CD4-positive, alpha-beta T cell (primary cell): ENCODE results near the gene LAMA2. TPM values are rescaled to one million over a fixed set of nuclear protein-coding genes. Genes with fewer than 3 reads are reported as not detected.

Source experiments
- ATAC-seq: fragments of 200-7000 bp; cut with Tn5 transposase; one replicate; pipeline ENCODE4 v1.10.0; 2022; ENCODE audit warnings: mild to moderate bottlenecking; ENCODE audit not compliant: poor library complexity
- CTCF ChIA-PET: fragments of 350-600 bp; sonication (Branson Sonifier 250); formaldehyde crosslinking; loops from one replicate; lab custom pipeline; 2021; ENCODE audit warnings: antibody characterized with exemption, inconsistent platforms; lab: Charles Lee
- POLR2A ChIA-PET: fragments of 350-600 bp; sonication (Branson Sonifier 250); formaldehyde crosslinking; loops from one replicate; lab custom pipeline; 2021; ENCODE audit warnings: antibody characterized with exemption, inconsistent platforms; lab: Charles Lee
- DNase-seq, 14 experiments: peaks; one replicate each; pipeline ENCODE4 v3.0.0-alpha.2; 2013 to 2020; ENCODE audit warnings: mixed read lengths in 2 of 14
- H3K27ac ChIP-seq, 2 donors: one replicate each; pipeline versions ENCODE4 v1.5.1 to v1.7.0; 2013; ENCODE audit warnings: low read length in 2 of 2, low read depth in 1 of 2, mild to moderate bottlenecking in 1 of 2
- H3K27me3 ChIP-seq, 2 experiments: 1 replicate in 1 of 2; 2 replicates in 1 of 2; pipeline versions ENCODE4 v1.6.1 to v1.7.0; 2013; ENCODE audit warnings: low read length in 2 of 2, control low read depth in 1 of 2, mild to moderate bottlenecking in 1 of 2, moderate library complexity in 1 of 2; ENCODE audit not compliant: insufficient read depth in 2 of 2, control insufficient read depth in 1 of 2
- H3K36me3 ChIP-seq: one replicate; pipeline ENCODE4 v1.6.1; 2013; ENCODE audit warnings: low read length, control low read depth; ENCODE audit not compliant: insufficient read depth
- H3K4me1 ChIP-seq: one replicate; pipeline ENCODE4 v1.6.1; 2013; ENCODE audit warnings: low read length, control low read depth; ENCODE audit not compliant: insufficient read depth
- H3K4me3 ChIP-seq: one replicate; pipeline ENCODE4 v1.5.1; 2013; ENCODE audit warnings: mild to moderate bottlenecking, low read length, moderate library complexity
- H3K9me3 ChIP-seq, 2 experiments: 1 replicate in 1 of 2; 2 replicates in 1 of 2; pipeline versions ENCODE4 v1.6.1 to v1.7.0; 2013; ENCODE audit warnings: low read length in 2 of 2, mild to moderate bottlenecking in 2 of 2, control low read depth in 1 of 2, moderate library complexity in 1 of 2; ENCODE audit not compliant: control insufficient read depth in 1 of 2, insufficient read depth in 1 of 2
- H3K27ac Mint-ChIP-seq: one replicate; pipeline ENCODE4 v1.8.0; 2020; ENCODE audit warnings: mixed read lengths
- H3K27me3 Mint-ChIP-seq: one replicate; pipeline ENCODE4 v1.8.0; 2021; ENCODE audit warnings: mixed read lengths
- H3K36me3 Mint-ChIP-seq: one replicate; pipeline ENCODE4 v1.8.0; 2021; ENCODE audit warnings: low read depth, mixed read lengths
- H3K4me1 Mint-ChIP-seq: one replicate; pipeline ENCODE4 v1.8.0; 2021; ENCODE audit warnings: low read depth, mixed read lengths
- H3K4me3 Mint-ChIP-seq: one replicate; pipeline ENCODE4 v1.8.0; 2020; ENCODE audit warnings: mild to moderate bottlenecking, mixed read lengths
- H3K9me3 Mint-ChIP-seq: one replicate; pipeline ENCODE4 v1.8.0; 2020; ENCODE audit warnings: mixed read lengths
- CTCF ChIP-seq: fragments of 200-600 bp; IDR thresholded peaks from one replicate; pipeline ENCODE4 v1.8.0; 2022; ENCODE audit warnings: antibody characterized with exemption, mild to moderate bottlenecking
- intact Hi-C, 2 experiments: fragments of 100-400 bp; cut with DNase I in 1 of 2; cut with micrococcal nuclease in 1 of 2; formaldehyde crosslinking; loops; one replicate each; pipeline versions ENCODE4 v1.15.1 to v1.9.0; 2023 to 2025; cut with DNase I, micrococcal nuclease
- total RNA-seq, 174 experiments: library from RNA in 2 of 174; stranded (reverse) in 2 of 174; gene quantifications; one replicate each; pipeline ENCODE4 v1.2.3 and lab custom pipeline; 2021 to 2026

Gene LAMA2
- total RNA-seq, 2 experiments from 2014 or later: 0.05 to 0.06 TPM

- Mint-ChIP-seq H3K9me3 (no peaks in the 10 kb centered on the region), H3K36me3 (no peaks in the 10 kb centered on the region), H3K4me3 (no peak overlapping the region), H3K27me3 (no peaks in the 10 kb centered on the region), H3K27ac (no peak overlapping the region), H3K4me1 (no peaks in the 10 kb centered on the region)
- CTCF ChIA-PET: no interaction called here
- no peak overlapping the region for H3K27ac ChIP-seq
- H3K9me3 ChIP-seq: no peaks in the 10 kb centered on the region
- H3K4me3 ChIP-seq: no peak overlapping the region
- no peak for DNase-seq
- TF ChIP-seq CTCF: no peak
- H3K36me3 ChIP-seq: no peaks in the 10 kb centered on the region
- no peaks in the 10 kb centered on the region for H3K27me3 ChIP-seq
- intact Hi-C loops: no loop called here
- POLR2A ChIA-PET: no interaction called here
- no peak for ATAC-seq
- no peaks in the 10 kb centered on the region for H3K4me1 ChIP-seq
These were observed 624.9 kb downstream of the LAMA2 start for GRCh38 chr6:129507846-129508245.

GRCh38 chr6:129508477-129509145 lies 625.7 kb downstream of the LAMA2 start:
- intact Hi-C loops: no loop called here
- Histone ChIP-seq H3K4me1 (no peaks in the 10 kb centered on the region), H3K27me3 (no peaks in the 10 kb centered on the region), H3K27ac (no peak overlapping the region), H3K9me3 (no peaks in the 10 kb centered on the region), H3K36me3 (no peaks in the 10 kb centered on the region), H3K4me3 (no peak overlapping the region)
- Mint-ChIP-seq H3K9me3 (no peaks in the 10 kb centered on the region), H3K27me3 (no peaks in the 10 kb centered on the region), H3K4me3 (no peak overlapping the region), H3K27ac (no peak overlapping the region), H3K4me1 (no peaks in the 10 kb centered on the region), H3K36me3 (no peaks in the 10 kb centered on the region)
- no peak for ATAC-seq
- no peak for DNase-seq
- POLR2A ChIA-PET: no interaction called here
- CTCF ChIA-PET: no interaction called here
- no peak for TF ChIP-seq CTCF

- Mint-ChIP-seq H3K9me3 (no peaks in the 10 kb centered on the region), H3K4me3 (no peak overlapping the region), H3K4me1 (no peaks in the 10 kb centered on the region), H3K36me3 (no peaks in the 10 kb centered on the region), H3K27me3 (no peaks in the 10 kb centered on the region), H3K27ac (no peak overlapping the region)
- DNase-seq: no peak
- POLR2A ChIA-PET: no interaction called here
- no peaks in the 10 kb centered on the region for H3K27me3 ChIP-seq
- CTCF ChIA-PET: interaction anchor here (0.6 kb wide), 1 partner anchor 90 kb away, joined by 3 read pairs; no protein-coding TSS in a partner anchor
- intact Hi-C loops: no loop called here
- no peak overlapping the region for H3K27ac ChIP-seq
- no peaks in the 10 kb centered on the region for H3K9me3 ChIP-seq
- H3K36me3 ChIP-seq: no peaks in the 10 kb centered on the region
- ATAC-seq: no peak
- TF ChIP-seq CTCF: no peak
- H3K4me3 ChIP-seq: no peak overlapping the region
- no peaks in the 10 kb centered on the region for H3K4me1 ChIP-seq
These were observed 628.0 kb downstream of the LAMA2 start for GRCh38 chr6:129510950-129511349.
